WTC11 (cell line): Measurements from ENCODE around the gene MT1B.

Experiments
- ETV6 ChIP-seq: sonication (generic); formaldehyde crosslinking; IDR thresholded peaks from 2 replicates; pipeline ENCODE4 v1.8.1; 2022; ENCODE audit warnings: mild to moderate bottlenecking, missing genetic modification reagents
- FOXK1 ChIP-seq: sonication (generic); formaldehyde crosslinking; IDR thresholded peaks from 2 replicates; pipeline ENCODE4 v1.8.0; 2022; ENCODE audit warnings: mild to moderate bottlenecking, moderate library complexity, missing genetic modification reagents
- JUN ChIP-seq: sonication (generic); formaldehyde crosslinking; IDR thresholded peaks from 2 replicates; pipeline ENCODE4 v1.8.0; 2023; ENCODE audit warnings: mild to moderate bottlenecking, missing genetic modification reagents
- NR2C2 ChIP-seq: sonication (generic); formaldehyde crosslinking; IDR thresholded peaks from 2 replicates; pipeline ENCODE4 v1.8.0; 2022; ENCODE audit warnings: mild to moderate bottlenecking, missing genetic modification reagents
- SP1 ChIP-seq: sonication (generic); formaldehyde crosslinking; conservative IDR thresholded peaks from 2 replicates; pipeline ENCODE4 v1.8.1; 2022; ENCODE audit warnings: missing genetic modification reagents
- TF ChIP-seq, protein P1 (sequence below): sonication (generic); formaldehyde crosslinking; IDR thresholded peaks from 2 replicates; pipeline ENCODE4 v1.8.0; 2022; ENCODE audit warnings: mild to moderate bottlenecking, missing genetic modification reagents
- TF ChIP-seq, protein P2 (sequence below): sonication (generic); formaldehyde crosslinking; IDR thresholded peaks from 2 replicates; pipeline ENCODE4 v1.8.0; 2023; ENCODE audit warnings: mild to moderate bottlenecking, missing genetic modification reagents
- TF ChIP-seq, protein P3 (sequence below): sonication (generic); formaldehyde crosslinking; IDR thresholded peaks from 2 replicates; pipeline ENCODE4 v1.8.0; 2022; ENCODE audit warnings: mild to moderate bottlenecking, missing genetic modification reagents
- TF ChIP-seq, protein P4 (sequence below): fragments of 200-600 bp; IDR thresholded peaks from 2 replicates; pipeline ENCODE4 v1.8.0; 2022; ENCODE audit warnings: antibody characterized with exemption
- TF ChIP-seq, protein P5 (sequence below): sonication (generic); formaldehyde crosslinking; IDR thresholded peaks from 2 replicates; pipeline ENCODE4 v1.8.0; 2022; ENCODE audit warnings: mild to moderate bottlenecking, missing genetic modification reagents

DNA sequence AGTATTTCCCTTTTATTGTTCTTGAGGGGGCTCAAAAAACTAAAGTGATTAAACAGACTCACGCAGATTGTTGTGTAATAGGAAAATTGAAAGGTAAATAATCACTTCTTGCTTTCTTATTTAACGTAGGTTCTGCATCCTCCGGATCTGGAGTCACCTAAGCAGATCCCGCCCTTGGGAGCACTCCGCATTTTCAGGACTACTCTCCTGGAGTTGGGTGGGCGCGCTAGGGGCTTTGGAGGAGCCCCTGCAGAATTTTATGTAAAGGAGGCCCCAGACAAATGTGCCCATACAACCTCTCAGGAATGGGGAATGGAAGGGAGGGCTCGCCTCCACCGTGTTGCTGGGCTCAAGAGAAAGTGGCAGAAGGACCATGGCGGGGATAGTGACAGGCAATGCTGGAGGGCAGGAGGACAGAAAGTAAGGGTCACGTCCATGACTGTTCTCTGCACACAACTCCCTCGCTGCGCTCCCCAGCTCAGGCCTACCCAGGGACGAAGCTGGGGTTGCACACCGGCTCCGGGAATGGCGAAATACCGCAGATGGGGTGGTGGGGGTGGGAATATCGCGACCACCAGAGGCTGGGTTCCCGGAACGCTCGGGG lies 35.0 kb upstream of the MT1B start:
- TF ChIP-seq JUN (no peak), ETV6 (CRISPR knock-in tag) (no peak), NR2C2 (CRISPR knock-in tag) (no peak), SP1 (no peak), FOXK1 (no peak)
- TF ChIP-seq, protein P1, sequence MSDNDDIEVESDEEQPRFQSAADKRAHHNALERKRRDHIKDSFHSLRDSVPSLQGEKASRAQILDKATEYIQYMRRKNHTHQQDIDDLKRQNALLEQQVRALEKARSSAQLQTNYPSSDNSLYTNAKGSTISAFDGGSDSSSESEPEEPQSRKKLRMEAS: no peak
- TF ChIP-seq, protein P2, sequence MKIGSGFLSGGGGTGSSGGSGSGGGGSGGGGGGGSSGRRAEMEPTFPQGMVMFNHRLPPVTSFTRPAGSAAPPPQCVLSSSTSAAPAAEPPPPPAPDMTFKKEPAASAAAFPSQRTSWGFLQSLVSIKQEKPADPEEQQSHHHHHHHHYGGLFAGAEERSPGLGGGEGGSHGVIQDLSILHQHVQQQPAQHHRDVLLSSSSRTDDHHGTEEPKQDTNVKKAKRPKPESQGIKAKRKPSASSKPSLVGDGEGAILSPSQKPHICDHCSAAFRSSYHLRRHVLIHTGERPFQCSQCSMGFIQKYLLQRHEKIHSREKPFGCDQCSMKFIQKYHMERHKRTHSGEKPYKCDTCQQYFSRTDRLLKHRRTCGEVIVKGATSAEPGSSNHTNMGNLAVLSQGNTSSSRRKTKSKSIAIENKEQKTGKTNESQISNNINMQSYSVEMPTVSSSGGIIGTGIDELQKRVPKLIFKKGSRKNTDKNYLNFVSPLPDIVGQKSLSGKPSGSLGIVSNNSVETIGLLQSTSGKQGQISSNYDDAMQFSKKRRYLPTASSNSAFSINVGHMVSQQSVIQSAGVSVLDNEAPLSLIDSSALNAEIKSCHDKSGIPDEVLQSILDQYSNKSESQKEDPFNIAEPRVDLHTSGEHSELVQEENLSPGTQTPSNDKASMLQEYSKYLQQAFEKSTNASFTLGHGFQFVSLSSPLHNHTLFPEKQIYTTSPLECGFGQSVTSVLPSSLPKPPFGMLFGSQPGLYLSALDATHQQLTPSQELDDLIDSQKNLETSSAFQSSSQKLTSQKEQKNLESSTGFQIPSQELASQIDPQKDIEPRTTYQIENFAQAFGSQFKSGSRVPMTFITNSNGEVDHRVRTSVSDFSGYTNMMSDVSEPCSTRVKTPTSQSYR (CRISPR knock-in tag): no peak
- TF ChIP-seq, protein P3, sequence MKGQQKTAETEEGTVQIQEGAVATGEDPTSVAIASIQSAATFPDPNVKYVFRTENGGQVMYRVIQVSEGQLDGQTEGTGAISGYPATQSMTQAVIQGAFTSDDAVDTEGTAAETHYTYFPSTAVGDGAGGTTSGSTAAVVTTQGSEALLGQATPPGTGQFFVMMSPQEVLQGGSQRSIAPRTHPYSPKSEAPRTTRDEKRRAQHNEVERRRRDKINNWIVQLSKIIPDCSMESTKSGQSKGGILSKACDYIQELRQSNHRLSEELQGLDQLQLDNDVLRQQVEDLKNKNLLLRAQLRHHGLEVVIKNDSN (CRISPR knock-in tag): no peak
- TF ChIP-seq, protein P4, sequence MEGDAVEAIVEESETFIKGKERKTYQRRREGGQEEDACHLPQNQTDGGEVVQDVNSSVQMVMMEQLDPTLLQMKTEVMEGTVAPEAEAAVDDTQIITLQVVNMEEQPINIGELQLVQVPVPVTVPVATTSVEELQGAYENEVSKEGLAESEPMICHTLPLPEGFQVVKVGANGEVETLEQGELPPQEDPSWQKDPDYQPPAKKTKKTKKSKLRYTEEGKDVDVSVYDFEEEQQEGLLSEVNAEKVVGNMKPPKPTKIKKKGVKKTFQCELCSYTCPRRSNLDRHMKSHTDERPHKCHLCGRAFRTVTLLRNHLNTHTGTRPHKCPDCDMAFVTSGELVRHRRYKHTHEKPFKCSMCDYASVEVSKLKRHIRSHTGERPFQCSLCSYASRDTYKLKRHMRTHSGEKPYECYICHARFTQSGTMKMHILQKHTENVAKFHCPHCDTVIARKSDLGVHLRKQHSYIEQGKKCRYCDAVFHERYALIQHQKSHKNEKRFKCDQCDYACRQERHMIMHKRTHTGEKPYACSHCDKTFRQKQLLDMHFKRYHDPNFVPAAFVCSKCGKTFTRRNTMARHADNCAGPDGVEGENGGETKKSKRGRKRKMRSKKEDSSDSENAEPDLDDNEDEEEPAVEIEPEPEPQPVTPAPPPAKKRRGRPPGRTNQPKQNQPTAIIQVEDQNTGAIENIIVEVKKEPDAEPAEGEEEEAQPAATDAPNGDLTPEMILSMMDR: no peak
- TF ChIP-seq, protein P5, sequence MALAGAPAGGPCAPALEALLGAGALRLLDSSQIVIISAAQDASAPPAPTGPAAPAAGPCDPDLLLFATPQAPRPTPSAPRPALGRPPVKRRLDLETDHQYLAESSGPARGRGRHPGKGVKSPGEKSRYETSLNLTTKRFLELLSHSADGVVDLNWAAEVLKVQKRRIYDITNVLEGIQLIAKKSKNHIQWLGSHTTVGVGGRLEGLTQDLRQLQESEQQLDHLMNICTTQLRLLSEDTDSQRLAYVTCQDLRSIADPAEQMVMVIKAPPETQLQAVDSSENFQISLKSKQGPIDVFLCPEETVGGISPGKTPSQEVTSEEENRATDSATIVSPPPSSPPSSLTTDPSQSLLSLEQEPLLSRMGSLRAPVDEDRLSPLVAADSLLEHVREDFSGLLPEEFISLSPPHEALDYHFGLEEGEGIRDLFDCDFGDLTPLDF: no peak
